Neural progenitor cell (in vitro differentiated cells): ENCODE data around the gene FRRS1L. TPM values are rescaled to one million over a fixed set of nuclear protein-coding genes. Genes with fewer than 3 reads are reported as not detected.
A peak's percentile ranks its signal among the peaks of the same experiment; 100 is the strongest.

ENCODE experiments used
- DNase-seq: peaks from one replicate; pipeline ENCODE4 v3.0.0-alpha.2; 2016; ENCODE audit warnings: low spot score
- H2AFZ ChIP-seq: fragments of 200-600 bp; sonication (generic); replicated peaks from 2 replicates; pipeline ENCODE4 v1.6.1; 2016; ENCODE audit warnings: antibody characterized with exemption
- H3F3A ChIP-seq: fragments of 200-600 bp; sonication (generic); 2 replicates; pipeline ENCODE4 v1.6.1; 2016; ENCODE audit warnings: antibody characterized with exemption, low read depth
- H3K27ac ChIP-seq: fragments of 200-600 bp; sonication (generic); 2 replicates; pipeline ENCODE4 v1.5.1; 2016; ENCODE audit warnings: mild to moderate bottlenecking
- H3K27me3 ChIP-seq: fragments of 200-600 bp; sonication (generic); 2 replicates; pipeline ENCODE4 v1.6.1; 2016; ENCODE audit warnings: mild to moderate bottlenecking, moderate library complexity
- H3K36me3 ChIP-seq: fragments of 200-600 bp; sonication (generic); 2 replicates; pipeline ENCODE4 v1.5.1; 2016
- H3K4me1 ChIP-seq: fragments of 200-600 bp; sonication (generic); 2 replicates; pipeline ENCODE4 v1.6.1; 2016; ENCODE audit warnings: mixed run types
- H3K4me2 ChIP-seq: fragments of 200-600 bp; sonication (generic); 2 replicates; pipeline ENCODE4 v1.6.1; 2016
- H3K4me3 ChIP-seq: fragments of 200-600 bp; sonication (generic); 2 replicates; pipeline ENCODE4 v1.5.1; 2016
- H3K79me2 ChIP-seq: fragments of 200-600 bp; sonication (generic); 2 replicates; pipeline ENCODE4 v1.6.1; 2016; ENCODE audit warnings: low read depth
- H3K9ac ChIP-seq: fragments of 200-600 bp; sonication (generic); 2 replicates; pipeline ENCODE4 v1.6.1; 2016
- H3K9me3 ChIP-seq: fragments of 200-600 bp; sonication (generic); 2 replicates; pipeline ENCODE4 v1.5.1; 2016; ENCODE audit warnings: low read depth
- H4K20me1 ChIP-seq: fragments of 200-600 bp; sonication (generic); 2 replicates; pipeline ENCODE4 v1.6.1; 2016; ENCODE audit warnings: low read depth
- H3K27ac Mint-ChIP-seq: 3 replicates; pipeline ENCODE4 v1.8.0; 2021; ENCODE audit warnings: mixed read lengths
- H3K27me3 Mint-ChIP-seq: 2 replicates; pipeline ENCODE4 v1.8.0; 2022; ENCODE audit warnings: low read depth, mild to moderate bottlenecking, inconsistent platforms, moderate library complexity, mixed read lengths; ENCODE audit not compliant: insufficient read depth
- H3K36me3 Mint-ChIP-seq: 3 replicates; pipeline ENCODE4 v1.8.0; 2021; ENCODE audit warnings: mixed read lengths
- H3K4me1 Mint-ChIP-seq: 3 replicates; pipeline ENCODE4 v1.8.0; 2021; ENCODE audit warnings: mixed read lengths
- H3K4me3 Mint-ChIP-seq: 3 replicates; pipeline ENCODE4 v1.8.0; 2021; ENCODE audit warnings: mild to moderate bottlenecking, moderate library complexity, mixed read lengths
- H3K9me3 Mint-ChIP-seq: 3 replicates; pipeline ENCODE4 v1.8.0; 2020; ENCODE audit warnings: mixed read lengths
- EZH2 ChIP-seq: fragments of 200-600 bp; sonication (generic); IDR thresholded peaks from 2 replicates; pipeline ENCODE4 v1.6.1; 2017; ENCODE audit warnings: antibody characterized with exemption, mild to moderate bottlenecking, moderate library complexity
- EZH2phosphoT487 ChIP-seq: fragments of 200-600 bp; sonication (generic); IDR thresholded peaks from 2 replicates; pipeline ENCODE4 v1.6.1; 2017; ENCODE audit warnings: antibody characterized with exemption
- total RNA-seq: library from RNA; depleted of rRNA; stranded (reverse); fragments of >200 nt; gene quantifications from 2 replicates; pipeline ENCODE4 v1.2.3, GENCODE V29; 2015; ENCODE audit warnings: low replicate concordance
- TF ChIP-seq, protein P1 (sequence below): fragments of 200-600 bp; sonication (generic); IDR thresholded peaks from 2 replicates; pipeline ENCODE4 v1.5.1; 2017; ENCODE audit warnings: antibody characterized with exemption, mild to moderate bottlenecking

FRRS1L gene
- total RNA-seq, 1 donor from 2014 or later, result 13.3 TPM

DNA sequence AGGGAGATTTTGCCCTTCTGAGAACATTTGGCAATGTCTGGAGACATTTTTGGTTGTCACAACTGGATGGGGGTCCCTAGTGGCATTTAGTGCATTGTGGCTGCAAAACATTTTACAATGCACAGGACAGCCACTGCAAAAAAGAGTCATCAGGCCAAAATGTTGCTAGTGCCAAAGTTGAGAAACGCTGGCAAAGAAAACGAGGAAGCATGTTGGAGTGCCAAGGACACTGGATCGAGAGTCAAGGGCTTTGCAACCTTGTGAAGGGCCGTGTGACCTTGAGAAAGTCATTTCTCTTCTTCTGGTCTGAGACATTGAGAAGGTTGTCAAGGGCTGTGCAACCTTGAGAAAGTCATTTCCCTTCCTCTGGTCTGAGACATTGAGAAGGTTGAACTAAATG lies 45.7 kb upstream of the FRRS1L start:
- H4K20me1 ChIP-seq, result no peaks in the 10 kb centered on the region
- Mint-ChIP-seq H3K4me3 (no peak overlapping the region), H3K36me3 (no peaks in the 10 kb centered on the region), H3K9me3 (no peaks in the 10 kb centered on the region), H3K27ac (no peak overlapping the region), H3K4me1 (peaks cover 13% of the 10 kb centered on the region), H3K27me3 (peaks cover 2% of the 10 kb centered on the region)
- no peak overlapping the region for H3K4me3 ChIP-seq
- TF ChIP-seq, protein P1, sequence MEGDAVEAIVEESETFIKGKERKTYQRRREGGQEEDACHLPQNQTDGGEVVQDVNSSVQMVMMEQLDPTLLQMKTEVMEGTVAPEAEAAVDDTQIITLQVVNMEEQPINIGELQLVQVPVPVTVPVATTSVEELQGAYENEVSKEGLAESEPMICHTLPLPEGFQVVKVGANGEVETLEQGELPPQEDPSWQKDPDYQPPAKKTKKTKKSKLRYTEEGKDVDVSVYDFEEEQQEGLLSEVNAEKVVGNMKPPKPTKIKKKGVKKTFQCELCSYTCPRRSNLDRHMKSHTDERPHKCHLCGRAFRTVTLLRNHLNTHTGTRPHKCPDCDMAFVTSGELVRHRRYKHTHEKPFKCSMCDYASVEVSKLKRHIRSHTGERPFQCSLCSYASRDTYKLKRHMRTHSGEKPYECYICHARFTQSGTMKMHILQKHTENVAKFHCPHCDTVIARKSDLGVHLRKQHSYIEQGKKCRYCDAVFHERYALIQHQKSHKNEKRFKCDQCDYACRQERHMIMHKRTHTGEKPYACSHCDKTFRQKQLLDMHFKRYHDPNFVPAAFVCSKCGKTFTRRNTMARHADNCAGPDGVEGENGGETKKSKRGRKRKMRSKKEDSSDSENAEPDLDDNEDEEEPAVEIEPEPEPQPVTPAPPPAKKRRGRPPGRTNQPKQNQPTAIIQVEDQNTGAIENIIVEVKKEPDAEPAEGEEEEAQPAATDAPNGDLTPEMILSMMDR, result no peak
- TF ChIP-seq EZH2 (no peak), EZH2phosphoT487 (no peak)
- H3K27me3 ChIP-seq, result no peaks in the 10 kb centered on the region
- DNase-seq, result no peak
- no peaks in the 10 kb centered on the region for H3K4me1 ChIP-seq
- H2AFZ ChIP-seq, result no peak overlapping the region
- no peak overlapping the region for H3K4me2 ChIP-seq
- no peak overlapping the region for H3K9ac ChIP-seq
- H3K9me3 ChIP-seq, result no peaks in the 10 kb centered on the region
- no peaks in the 10 kb centered on the region for H3F3A ChIP-seq
- no peaks in the 10 kb centered on the region for H3K79me2 ChIP-seq
- no peak overlapping the region for H3K27ac ChIP-seq
- no peaks in the 10 kb centered on the region for H3K36me3 ChIP-seq

DNA sequence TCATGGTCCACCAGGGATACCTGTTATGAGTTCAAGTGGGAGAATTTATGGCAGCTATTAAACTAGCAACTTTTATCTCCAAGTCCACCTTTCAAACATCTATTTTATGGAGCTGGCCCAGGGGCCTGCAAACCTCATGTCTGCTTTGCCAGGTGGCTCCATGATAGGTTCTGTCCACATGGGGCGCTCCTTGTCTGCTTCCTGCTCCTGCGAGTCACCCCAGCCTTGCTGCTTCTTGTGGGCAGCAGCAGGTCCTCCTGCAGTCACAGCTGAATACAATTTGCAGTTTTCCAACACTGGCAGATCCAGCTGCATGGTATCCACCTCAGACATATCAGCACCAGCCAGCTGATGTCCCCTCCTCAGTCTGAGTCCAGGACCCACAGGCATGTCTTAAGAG lies 39.6 kb upstream of the FRRS1L start:
- DNase-seq, result peak; percentile 32
- H3K27ac Mint-ChIP-seq, result no peak overlapping the region
- no peaks in the 10 kb centered on the region for H3F3A ChIP-seq
- no peak overlapping the region for H3K9ac ChIP-seq
- no peaks in the 10 kb centered on the region for H3K4me1 ChIP-seq
- H3K36me3 Mint-ChIP-seq, result no peaks in the 10 kb centered on the region
- H3K4me1 Mint-ChIP-seq, result peaks cover 8% of the 10 kb centered on the region
- no peak overlapping the region for H3K4me3 Mint-ChIP-seq
- H3K27ac ChIP-seq, result no peak overlapping the region
- H3K9me3 ChIP-seq, result no peaks in the 10 kb centered on the region
- no peak overlapping the region for H2AFZ ChIP-seq
- H4K20me1 ChIP-seq, result no peaks in the 10 kb centered on the region
- H3K9me3 Mint-ChIP-seq, result no peaks in the 10 kb centered on the region
- H3K4me2 ChIP-seq, result no peak overlapping the region
- no peaks in the 10 kb centered on the region for H3K27me3 ChIP-seq
- no peaks in the 10 kb centered on the region for H3K79me2 ChIP-seq
- no peaks in the 10 kb centered on the region for H3K36me3 ChIP-seq
- H3K4me3 ChIP-seq, result no peak overlapping the region
- H3K27me3 Mint-ChIP-seq, result no peaks in the 10 kb centered on the region
- TF ChIP-seq EZH2, result no peak
- TF ChIP-seq, protein P1, result peak; percentile 40
- TF ChIP-seq EZH2phosphoT487, result no peak

DNA sequence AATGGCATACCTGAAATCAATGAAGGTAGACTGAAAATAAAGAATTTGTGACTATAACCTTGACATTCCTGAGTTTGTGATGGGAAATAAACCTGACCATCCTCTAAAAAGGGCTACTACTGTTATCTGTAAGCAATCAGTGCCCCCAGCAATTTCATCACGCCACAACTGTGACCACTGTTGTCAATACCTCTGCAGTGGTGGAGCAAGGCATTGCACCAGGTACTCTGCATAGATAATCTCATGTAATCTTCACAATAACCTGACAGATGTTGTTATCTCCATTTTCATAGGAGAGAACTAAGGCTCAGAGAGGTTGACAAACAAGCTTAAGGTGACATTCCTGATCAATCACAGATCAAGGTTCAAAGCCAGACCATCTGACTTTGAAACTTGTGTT lies 38.5 kb upstream of the FRRS1L start:
- Histone ChIP-seq H2AFZ (no peak overlapping the region), H3K79me2 (no peaks in the 10 kb centered on the region), H3K9me3 (no peaks in the 10 kb centered on the region), H3K4me3 (no peak overlapping the region), H4K20me1 (no peaks in the 10 kb centered on the region), H3F3A (no peaks in the 10 kb centered on the region), H3K4me2 (no peak overlapping the region), H3K36me3 (no peaks in the 10 kb centered on the region), H3K27ac (no peak overlapping the region), H3K9ac (no peak overlapping the region), H3K4me1 (no peaks in the 10 kb centered on the region), H3K27me3 (no peaks in the 10 kb centered on the region)
- no peak for DNase-seq
- H3K27ac Mint-ChIP-seq, result no peak overlapping the region
- no peaks in the 10 kb centered on the region for H3K9me3 Mint-ChIP-seq
- TF ChIP-seq EZH2 (no peak), EZH2phosphoT487 (no peak)
- TF ChIP-seq, protein P1, result no peak
- no peaks in the 10 kb centered on the region for H3K36me3 Mint-ChIP-seq
- no peak overlapping the region for H3K4me3 Mint-ChIP-seq
- H3K27me3 Mint-ChIP-seq, result no peaks in the 10 kb centered on the region
- H3K4me1 Mint-ChIP-seq, result peaks cover 8% of the 10 kb centered on the region
